ENCODE measurements around the gene GULP1. TPM values are rescaled to one million over a fixed set of nuclear protein-coding genes. Genes with fewer than 3 reads are reported as not detected.
A peak's percentile ranks its signal among the peaks of the same experiment; 100 is the strongest.

Gene GULP1
- total and polyA plus RNA-seq, 2 of the 13 experiments (the other 11 are each of a cell fraction or from before 2014, with no cell fraction given): 0.15 TPM; not detected in 1

DNA sequence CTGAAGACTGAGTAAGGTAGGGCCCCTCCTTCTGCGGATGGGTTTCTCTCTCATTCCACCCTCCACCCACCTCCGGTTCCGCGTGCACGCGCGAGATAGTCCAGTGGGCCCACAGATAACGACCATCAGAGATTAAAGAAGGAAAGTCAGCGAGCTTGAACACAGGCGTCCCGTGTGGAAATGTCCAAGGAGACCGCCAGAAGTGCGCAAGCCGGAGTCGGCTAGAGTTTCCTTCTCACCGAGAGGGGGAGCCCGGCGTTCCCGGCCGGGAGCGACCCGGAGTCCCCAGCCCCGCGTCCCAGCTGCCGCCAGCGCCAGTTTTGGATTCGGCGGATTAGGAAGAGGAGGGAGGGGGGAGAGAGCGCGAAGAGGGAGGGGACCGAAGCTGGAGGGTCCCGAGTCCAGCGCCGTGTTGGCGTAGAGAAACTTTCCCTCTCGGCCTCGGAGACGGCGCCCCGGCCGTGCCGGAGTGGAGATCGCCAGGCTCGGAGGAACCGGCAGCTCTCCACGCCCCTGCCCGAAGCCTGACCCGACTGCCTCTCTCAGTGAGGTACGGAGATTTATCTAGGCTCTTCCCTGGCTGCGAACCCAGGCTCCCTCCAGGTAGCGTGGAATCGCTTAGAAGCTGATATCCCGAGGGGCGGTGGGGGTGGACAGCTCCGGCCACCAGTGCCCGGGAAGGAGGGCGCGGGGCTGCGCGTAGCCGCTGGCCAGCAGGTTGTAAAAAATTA, at the start of gene GULP1 (continued):
- TF ChIP-seq ZNF576 (CRISPR knock-in tag; IDR thresholded peaks at IDR 0.05) (no peak), SMAD1 (CRISPR knock-in tag; IDR thresholded peaks at IDR 0.05; ENCODE audit: borderline replicate concordance, low read depth) (no peak), JDP2 (CRISPR knock-in tag; IDR thresholded peaks at IDR 0.05; ENCODE audit: borderline replicate concordance) (no peak), NR3C1 (CRISPR knock-in tag; IDR thresholded peaks at IDR 0.05) (no peak), SMAD3 (CRISPR knock-in tag; IDR thresholded peaks at IDR 0.05) (no peak), CBX1 (IDR thresholded peaks at IDR 0.05; ENCODE audit: low read depth) (no peak), USF2 (IDR thresholded peaks at IDR 0.05; ENCODE audit: low read depth, low read length) (no peak), USF2 (CRISPR knock-in tag; IDR thresholded peaks at IDR 0.05; ENCODE audit: borderline replicate concordance) (no peak), HNRNPK (IDR thresholded peaks at IDR 0.05; ENCODE audit: low read depth, low read length, poor library complexity, severe bottlenecking) (peak; percentile 65), ZNF34 (CRISPR knock-in tag; IDR thresholded peaks at IDR 0.05; ENCODE audit: borderline replicate concordance) (no peak), ZNF232 (CRISPR knock-in tag; IDR thresholded peaks at IDR 0.05; ENCODE audit: borderline replicate concordance) (0 out of 2 replicates have a peak, but pooled peaks have one; percentile 34), BRCA1 (CRISPR knock-in tag; IDR thresholded peaks at IDR 0.05) (no peak), MTF2 (CRISPR knock-in tag; IDR thresholded peaks at IDR 0.05; ENCODE audit: borderline replicate concordance) (no peak), ZNF607 (CRISPR knock-in tag; IDR thresholded peaks at IDR 0.05; ENCODE audit: borderline replicate concordance) (no peak), ATF6 (CRISPR knock-in tag; conservative IDR thresholded peaks at IDR 0.05) (no peak), ZNF337 (CRISPR knock-in tag; IDR thresholded peaks at IDR 0.05; ENCODE audit: borderline replicate concordance, low read depth) (no peak), NBN (conservative IDR thresholded peaks at IDR 0.05) (no peak), KAT7 (CRISPR knock-in tag; IDR thresholded peaks at IDR 0.05; ENCODE audit: borderline replicate concordance) (no peak), ZNF333 (CRISPR knock-in tag; IDR thresholded peaks at IDR 0.05; ENCODE audit: borderline replicate concordance) (no peak)
- TF ChIP-seq, protein P1, sequence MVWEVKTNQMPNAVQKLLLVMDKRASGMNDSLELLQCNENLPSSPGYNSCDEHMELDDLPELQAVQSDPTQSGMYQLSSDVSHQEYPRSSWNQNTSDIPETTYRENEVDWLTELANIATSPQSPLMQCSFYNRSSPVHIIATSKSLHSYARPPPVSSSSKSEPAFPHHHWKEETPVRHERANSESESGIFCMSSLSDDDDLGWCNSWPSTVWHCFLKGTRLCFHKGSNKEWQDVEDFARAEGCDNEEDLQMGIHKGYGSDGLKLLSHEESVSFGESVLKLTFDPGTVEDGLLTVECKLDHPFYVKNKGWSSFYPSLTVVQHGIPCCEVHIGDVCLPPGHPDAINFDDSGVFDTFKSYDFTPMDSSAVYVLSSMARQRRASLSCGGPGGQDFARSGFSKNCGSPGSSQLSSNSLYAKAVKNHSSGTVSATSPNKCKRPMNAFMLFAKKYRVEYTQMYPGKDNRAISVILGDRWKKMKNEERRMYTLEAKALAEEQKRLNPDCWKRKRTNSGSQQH (CRISPR knock-in tag; IDR thresholded peaks at IDR 0.05; ENCODE audit: low read depth): no peak
- TF ChIP-seq, protein P2, sequence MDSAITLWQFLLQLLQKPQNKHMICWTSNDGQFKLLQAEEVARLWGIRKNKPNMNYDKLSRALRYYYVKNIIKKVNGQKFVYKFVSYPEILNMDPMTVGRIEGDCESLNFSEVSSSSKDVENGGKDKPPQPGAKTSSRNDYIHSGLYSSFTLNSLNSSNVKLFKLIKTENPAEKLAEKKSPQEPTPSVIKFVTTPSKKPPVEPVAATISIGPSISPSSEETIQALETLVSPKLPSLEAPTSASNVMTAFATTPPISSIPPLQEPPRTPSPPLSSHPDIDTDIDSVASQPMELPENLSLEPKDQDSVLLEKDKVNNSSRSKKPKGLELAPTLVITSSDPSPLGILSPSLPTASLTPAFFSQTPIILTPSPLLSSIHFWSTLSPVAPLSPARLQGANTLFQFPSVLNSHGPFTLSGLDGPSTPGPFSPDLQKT (CRISPR knock-in tag; IDR thresholded peaks at IDR 0.05; ENCODE audit: borderline replicate concordance): no peak

All from HepG2 (cell line).